ENCODE measurements around the gene RTN4R.

DNA sequence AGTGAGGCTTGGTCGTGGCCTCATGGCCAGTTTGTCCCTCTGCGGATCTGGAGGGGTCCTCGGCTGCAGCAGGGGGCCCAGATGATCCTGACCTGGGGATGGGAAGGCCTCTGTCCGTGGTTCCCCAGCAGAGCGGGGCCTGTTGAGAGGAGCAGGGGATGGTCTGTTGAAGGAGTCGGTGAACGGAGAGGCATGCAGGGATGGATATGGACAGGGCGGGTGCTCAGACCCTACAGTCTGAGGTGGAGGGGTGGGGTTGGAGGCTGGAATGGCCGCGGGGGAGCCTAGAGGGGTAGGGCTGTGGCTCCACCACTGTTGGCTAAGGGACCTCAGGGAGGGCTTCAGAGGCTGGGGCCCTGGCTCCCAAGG lies 33.8 kb downstream of the RTN4R start:
- TF ChIP-seq, protein P1, sequence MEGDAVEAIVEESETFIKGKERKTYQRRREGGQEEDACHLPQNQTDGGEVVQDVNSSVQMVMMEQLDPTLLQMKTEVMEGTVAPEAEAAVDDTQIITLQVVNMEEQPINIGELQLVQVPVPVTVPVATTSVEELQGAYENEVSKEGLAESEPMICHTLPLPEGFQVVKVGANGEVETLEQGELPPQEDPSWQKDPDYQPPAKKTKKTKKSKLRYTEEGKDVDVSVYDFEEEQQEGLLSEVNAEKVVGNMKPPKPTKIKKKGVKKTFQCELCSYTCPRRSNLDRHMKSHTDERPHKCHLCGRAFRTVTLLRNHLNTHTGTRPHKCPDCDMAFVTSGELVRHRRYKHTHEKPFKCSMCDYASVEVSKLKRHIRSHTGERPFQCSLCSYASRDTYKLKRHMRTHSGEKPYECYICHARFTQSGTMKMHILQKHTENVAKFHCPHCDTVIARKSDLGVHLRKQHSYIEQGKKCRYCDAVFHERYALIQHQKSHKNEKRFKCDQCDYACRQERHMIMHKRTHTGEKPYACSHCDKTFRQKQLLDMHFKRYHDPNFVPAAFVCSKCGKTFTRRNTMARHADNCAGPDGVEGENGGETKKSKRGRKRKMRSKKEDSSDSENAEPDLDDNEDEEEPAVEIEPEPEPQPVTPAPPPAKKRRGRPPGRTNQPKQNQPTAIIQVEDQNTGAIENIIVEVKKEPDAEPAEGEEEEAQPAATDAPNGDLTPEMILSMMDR (IDR thresholded peaks at IDR 0.05; ENCODE audit: low read length) = no peak
- no peak for TF ChIP-seq EZH2 (IDR thresholded peaks at IDR 0.05; ENCODE audit: borderline replicate concordance, low read length)
